HepG2 (cell line): Measurements from ENCODE around the gene PSD4. TPM values are rescaled to one million over a fixed set of nuclear protein-coding genes. Genes with fewer than 3 reads are reported as not detected.

Experiments
- ATRX ChIP-seq: sonication (generic); formaldehyde crosslinking; IDR thresholded peaks from 2 replicates; pipeline ENCODE4 v1.4.0; 2020; ENCODE audit warnings: missing genetic modification reagents, borderline replicate concordance
- BRCA1 ChIP-seq: sonication (generic); formaldehyde crosslinking; IDR thresholded peaks from 2 replicates; pipeline ENCODE4 v1.4.0; 2020; ENCODE audit warnings: missing genetic modification reagents
- ETV6 ChIP-seq: sonication (generic); formaldehyde crosslinking; conservative IDR thresholded peaks from 2 replicates; pipeline ENCODE4 v1.4.0; 2020; ENCODE audit warnings: missing genetic modification reagents
- FLYWCH1 ChIP-seq: sonication (generic); formaldehyde crosslinking; IDR thresholded peaks from 2 replicates; pipeline ENCODE4 v1.8.1; 2023; ENCODE audit warnings: mild to moderate bottlenecking, missing genetic modification reagents
- FOXJ3 ChIP-seq: sonication (generic); formaldehyde crosslinking; IDR thresholded peaks from 2 replicates; pipeline ENCODE4 v1.4.0; 2020; ENCODE audit warnings: missing genetic modification reagents, mild to moderate bottlenecking, borderline replicate concordance
- FOXK1 ChIP-seq: sonication (generic); formaldehyde crosslinking; IDR thresholded peaks from 2 replicates; pipeline ENCODE4 v1.4.0; 2020; ENCODE audit warnings: low read depth, missing genetic modification reagents, borderline replicate concordance
- KLF13 ChIP-seq: sonication (generic); formaldehyde crosslinking; IDR thresholded peaks from 2 replicates; pipeline ENCODE4 v1.4.0; 2020; ENCODE audit warnings: mild to moderate bottlenecking, missing genetic modification reagents
- KMT2A ChIP-seq: sonication (generic); formaldehyde crosslinking; IDR thresholded peaks from 2 replicates; pipeline ENCODE4 v1.4.0; 2020; ENCODE audit warnings: missing genetic modification reagents
- MEIS1 ChIP-seq: sonication (generic); formaldehyde crosslinking; IDR thresholded peaks from 2 replicates; pipeline ENCODE4 v1.9.0; 2021; ENCODE audit warnings: mild to moderate bottlenecking, missing genetic modification reagents, moderate library complexity, borderline replicate concordance
- NFKB2 ChIP-seq: sonication (generic); formaldehyde crosslinking; IDR thresholded peaks from 2 replicates; pipeline ENCODE4 v1.4.0; 2020; ENCODE audit warnings: missing genetic modification reagents, borderline replicate concordance
- NFYB ChIP-seq: sonication (generic); formaldehyde crosslinking; IDR thresholded peaks from 2 replicates; pipeline ENCODE4 v1.4.0; 2020; ENCODE audit warnings: missing genetic modification reagents
- POLR2AphosphoS5 ChIP-seq: IDR thresholded peaks from 2 replicates; pipeline ENCODE4 v1.6.1; 2012; ENCODE audit warnings: low read depth, low read length
- SPEN ChIP-seq: sonication (generic); formaldehyde crosslinking; IDR thresholded peaks from 2 replicates; pipeline ENCODE4 v1.5.1; 2020; ENCODE audit warnings: low read depth, mild to moderate bottlenecking, missing genetic modification reagents
- STAT6 ChIP-seq: sonication (generic); formaldehyde crosslinking; IDR thresholded peaks from 2 replicates; pipeline ENCODE4 v1.4.0; 2020; ENCODE audit warnings: missing genetic modification reagents, mild to moderate bottlenecking, borderline replicate concordance
- ZBED4 ChIP-seq: sonication (generic); formaldehyde crosslinking; IDR thresholded peaks from 2 replicates; pipeline ENCODE4 v1.4.0; 2020; ENCODE audit warnings: missing genetic modification reagents, borderline replicate concordance
- ZBTB42 ChIP-seq: sonication (generic); formaldehyde crosslinking; IDR thresholded peaks from 2 replicates; pipeline ENCODE4 v1.5.0; 2020; ENCODE audit warnings: mild to moderate bottlenecking, missing genetic modification reagents
- ZKSCAN1 ChIP-seq: fragments of 150-350 bp; IDR thresholded peaks from 2 replicates; pipeline ENCODE4 v1.6.1; 2014; ENCODE audit warnings: low read length
- ZNF160 ChIP-seq: sonication (generic); formaldehyde crosslinking; IDR thresholded peaks from 2 replicates; pipeline ENCODE4 v1.8.0; 2022; ENCODE audit warnings: mild to moderate bottlenecking, inconsistent platforms, missing genetic modification reagents
- ZNF18 ChIP-seq: sonication (generic); formaldehyde crosslinking; IDR thresholded peaks from 2 replicates; pipeline ENCODE4 v1.8.0; 2022; ENCODE audit warnings: mild to moderate bottlenecking, missing genetic modification reagents; ENCODE audit not compliant: insufficient replicate concordance
- ZNF207 ChIP-seq: fragments of 450-650 bp; IDR thresholded peaks from 2 replicates; pipeline ENCODE4 v1.6.1; 2016; ENCODE audit warnings: antibody characterized with exemption, borderline replicate concordance
- ZNF331 ChIP-seq: sonication (generic); formaldehyde crosslinking; IDR thresholded peaks from 2 replicates; pipeline ENCODE4 v1.4.0; 2020; ENCODE audit warnings: missing genetic modification reagents
- ZNF564 ChIP-seq: sonication (generic); formaldehyde crosslinking; IDR thresholded peaks from 2 replicates; pipeline ENCODE4 v1.8.1; 2023; ENCODE audit warnings: mild to moderate bottlenecking, missing genetic modification reagents
- ZNF567 ChIP-seq: sonication (generic); formaldehyde crosslinking; IDR thresholded peaks from 2 replicates; pipeline ENCODE4 v1.8.1; 2023; ENCODE audit warnings: mild to moderate bottlenecking, missing genetic modification reagents, borderline replicate concordance
- ZNF772 ChIP-seq: sonication (generic); formaldehyde crosslinking; IDR thresholded peaks from 2 replicates; pipeline ENCODE4 v1.5.0; 2020; ENCODE audit warnings: mild to moderate bottlenecking, missing genetic modification reagents
- polyA plus RNA-seq, 8 experiments: library from polyadenylated mRNA; depleted of rRNA in 3 of 8; stranded (reverse) in 7 of 8; unstranded in 1 of 8; fragments of >200 nt; fragmentation: Illumina TruSeq in 4 of 8; extraction: Trizol in 4 of 8; gene quantifications; 2 replicates each; pipeline versions ENCODE4 v1.2.1 to v1.2.3, GENCODE V29; 2011 to 2016; ENCODE audit warnings: low read depth in 4 of 8, missing spikeins in 1 of 8, mixed read lengths in 1 of 8; ENCODE audit not compliant: insufficient read depth in 1 of 8
- total RNA-seq, 5 experiments: library from RNA; depleted of rRNA; stranded (reverse); fragments of >200 nt; fragmentation: Illumina TruSeq; extraction: Trizol; gene quantifications; 2 replicates each; pipeline ENCODE4 v1.2.3, GENCODE V29; 2016; ENCODE audit warnings: low read depth in 1 of 5

The PSD4 gene
- total and polyA plus RNA-seq, 2 of the 13 experiments (the other 11 are each of a cell fraction or from before 2014, with no cell fraction given), result 5.8 to 9.4 TPM

GRCh38 chr2:113216891-113217454, 43.2 kb downstream of the PSD4 start (continued):
- TF ChIP-seq ZBED4 (CRISPR knock-in tag) (no peak), FOXK1 (CRISPR knock-in tag) (no peak), NFKB2 (no peak), POLR2AphosphoS5 (no peak), ZNF160 (CRISPR knock-in tag) (no peak), FOXJ3 (CRISPR knock-in tag) (no peak), ZNF564 (0 out of 2 replicates have a peak, but pooled peaks have one; percentile 22), KMT2A (CRISPR knock-in tag) (no peak), STAT6 (no peak), ZKSCAN1 (no peak), FLYWCH1 (CRISPR knock-in tag) (no peak), ZNF207 (no peak), ZNF772 (CRISPR knock-in tag) (0 out of 2 replicates have a peak, but pooled peaks have one; percentile 21), ZNF567 (CRISPR knock-in tag) (no peak), ETV6 (CRISPR knock-in tag) (no peak), SPEN (CRISPR knock-in tag) (no peak), BRCA1 (CRISPR knock-in tag) (no peak), ZNF331 (CRISPR knock-in tag) (no peak), ATRX (CRISPR knock-in tag) (no peak), KLF13 (0 out of 2 replicates have a peak, but pooled peaks have one; percentile 3), MEIS1 (0 out of 2 replicates have a peak, but pooled peaks have one; percentile 3), ZBTB42 (CRISPR knock-in tag) (no peak), NFYB (CRISPR knock-in tag) (no peak), ZNF18 (CRISPR knock-in tag) (no peak)
